Measurements from ENCODE around the gene TRIM39.

DNA sequence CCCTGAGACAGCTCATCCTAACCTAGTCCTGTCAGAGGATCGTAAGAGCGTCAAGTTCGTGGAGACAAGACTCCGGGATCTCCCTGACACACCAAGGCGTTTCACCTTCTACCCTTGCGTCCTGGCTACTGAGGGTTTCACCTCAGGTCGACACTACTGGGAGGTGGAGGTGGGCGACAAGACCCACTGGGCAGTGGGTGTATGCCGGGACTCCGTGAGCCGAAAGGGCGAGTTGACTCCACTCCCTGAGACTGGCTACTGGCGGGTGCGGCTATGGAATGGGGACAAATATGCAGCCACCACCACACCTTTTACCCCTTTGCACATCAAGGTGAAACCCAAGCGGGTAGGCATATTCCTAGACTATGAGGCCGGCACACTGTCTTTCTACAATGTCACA is 15.0 kb downstream of the TRIM39 start:
- TF ChIP-seq, protein P1, sequence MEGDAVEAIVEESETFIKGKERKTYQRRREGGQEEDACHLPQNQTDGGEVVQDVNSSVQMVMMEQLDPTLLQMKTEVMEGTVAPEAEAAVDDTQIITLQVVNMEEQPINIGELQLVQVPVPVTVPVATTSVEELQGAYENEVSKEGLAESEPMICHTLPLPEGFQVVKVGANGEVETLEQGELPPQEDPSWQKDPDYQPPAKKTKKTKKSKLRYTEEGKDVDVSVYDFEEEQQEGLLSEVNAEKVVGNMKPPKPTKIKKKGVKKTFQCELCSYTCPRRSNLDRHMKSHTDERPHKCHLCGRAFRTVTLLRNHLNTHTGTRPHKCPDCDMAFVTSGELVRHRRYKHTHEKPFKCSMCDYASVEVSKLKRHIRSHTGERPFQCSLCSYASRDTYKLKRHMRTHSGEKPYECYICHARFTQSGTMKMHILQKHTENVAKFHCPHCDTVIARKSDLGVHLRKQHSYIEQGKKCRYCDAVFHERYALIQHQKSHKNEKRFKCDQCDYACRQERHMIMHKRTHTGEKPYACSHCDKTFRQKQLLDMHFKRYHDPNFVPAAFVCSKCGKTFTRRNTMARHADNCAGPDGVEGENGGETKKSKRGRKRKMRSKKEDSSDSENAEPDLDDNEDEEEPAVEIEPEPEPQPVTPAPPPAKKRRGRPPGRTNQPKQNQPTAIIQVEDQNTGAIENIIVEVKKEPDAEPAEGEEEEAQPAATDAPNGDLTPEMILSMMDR (IDR thresholded peaks at IDR 0.05) = no peak
- TF ChIP-seq EP300 (IDR thresholded peaks at IDR 0.05) (no peak), POLR2A (IDR thresholded peaks at IDR 0.05) (no peak)

Measured in gastroesophageal sphincter (tissue), 3 donors.